NCI-H1092 (cell line): ENCODE data around the gene VPREB3.
A peak's percentile ranks its signal among the peaks of the same experiment; 100 is the strongest.
"Not testable (repeated sequence)": the region's sequence is repeated elsewhere in the genome, so short reads cannot be mapped to it uniquely, and the experiment has no call there.

Source experiments
- DNase-seq: peaks from one replicate; lab custom pipeline; 2025; lab: John Stamatoyannopoulos, UW

The VPREB3 gene

GRCh38 chr22:23742505-23743264 is 11.5 kb downstream of the VPREB3 start:
- no peak for DNase-seq

- no peak for DNase-seq
Observed at GRCh38 chr22:23737696-23738095, 16.5 kb downstream of the VPREB3 start.

- not testable (repeated sequence) for DNase-seq
Observed at GRCh38 chr22:23728108-23728507, 26.1 kb downstream of the VPREB3 start.

GRCh38 chr22:23722724-23723123 is 31.5 kb downstream of the VPREB3 start:
- no peak for DNase-seq

GRCh38 chr22:23722160-23722559 is 32.1 kb downstream of the VPREB3 start:
- no peak for DNase-seq

GRCh38 chr22:23720855-23721254 is 33.4 kb downstream of the VPREB3 start:
- DNase-seq = no peak

- DNase-seq = no peak
Observed at GRCh38 chr22:23718371-23719165, 35.7 kb downstream of the VPREB3 start.

GRCh38 chr22:23716811-23717801 is 37.1 kb downstream of the VPREB3 start:
- peak; percentile 87 for DNase-seq

GRCh38 chr22:23715806-23716375 is 38.3 kb downstream of the VPREB3 start:
- no peak for DNase-seq

- DNase-seq = no peak
Observed at GRCh38 chr22:23714596-23715578, 39.3 kb downstream of the VPREB3 start.

- DNase-seq = no peak
Observed at GRCh38 chr22:23713696-23714595, 40.3 kb downstream of the VPREB3 start.

- DNase-seq = no peak
Observed at GRCh38 chr22:23712256-23712655, 42.0 kb downstream of the VPREB3 start.

GRCh38 chr22:23709107-23709506 is 45.1 kb downstream of the VPREB3 start:
- no peak for DNase-seq

GRCh38 chr22:23708270-23708669 is 46.0 kb downstream of the VPREB3 start:
- DNase-seq = no peak

- DNase-seq = no peak
Observed at GRCh38 chr22:23705358-23705757, 48.9 kb downstream of the VPREB3 start.

GRCh38 chr22:23704829-23705228 is 49.4 kb downstream of the VPREB3 start:
- no peak for DNase-seq

GRCh38 chr22:23704062-23704461 is 50.2 kb downstream of the VPREB3 start:
- DNase-seq = no peak
